K562 (cell line): ENCODE results near the gene BLVRA. TPM values are rescaled to one million over a fixed set of nuclear protein-coding genes. Genes with fewer than 3 reads are reported as not detected.

Experiments used
- ARID4B ChIP-seq: sonication (generic); formaldehyde crosslinking; IDR thresholded peaks from 2 replicates; pipeline ENCODE4 v1.8.0; 2022; ENCODE audit warnings: mild to moderate bottlenecking, missing genetic modification reagents
- CREB5 ChIP-seq: fragments of 250-450 bp; sonication (Bioruptor Pico); IDR thresholded peaks from 2 replicates; pipeline ENCODE4 v1.5.0; 2020; ENCODE audit warnings: mild to moderate bottlenecking
- CTBP1 ChIP-seq: fragments of 450-650 bp; IDR thresholded peaks from 2 replicates; pipeline ENCODE4 v1.6.1; 2016; ENCODE audit warnings: borderline replicate concordance
- EGR1 ChIP-seq: fragments of 450-650 bp; conservative IDR thresholded peaks from 2 replicates; pipeline ENCODE4 v1.6.1; 2017; ENCODE audit warnings: mild to moderate bottlenecking
- ETV1 ChIP-seq: fragments of 450-650 bp; conservative IDR thresholded peaks from 2 replicates; pipeline ENCODE4 v1.6.1; 2016; ENCODE audit warnings: missing genetic modification characterization, control low read depth, low read depth, missing compliant biosample characterization
- HMG20A ChIP-seq: fragments of 450-650 bp; formaldehyde crosslinking; conservative IDR thresholded peaks from 2 replicates; pipeline ENCODE4 v1.4.0; 2020; ENCODE audit warnings: mild to moderate bottlenecking, mixed read lengths
- MAZ ChIP-seq, 2 experiments: fragments of 450-650 bp in 1 of 2; sonication (generic) in 1 of 2; formaldehyde crosslinking; IDR thresholded peaks in 1 of 2; conservative IDR thresholded peaks in 1 of 2; 2 replicates each; pipeline versions ENCODE4 v1.4.0 to v1.5.0; 2020; ENCODE audit warnings: mild to moderate bottlenecking in 1 of 2, missing genetic modification reagents in 1 of 2
- MYC ChIP-seq, 2 experiments: fragments of 250-450 bp in 1 of 2; sonication (Bioruptor Pico) in 1 of 2; IDR thresholded peaks; 2 replicates each; pipeline versions ENCODE4 v1.5.1 to v1.6.1; 2012 to 2021; ENCODE audit warnings: low read depth in 2 of 2, borderline replicate concordance in 1 of 2, improper control_type of control experiment in 1 of 2, low read length in 1 of 2, mild to moderate bottlenecking in 1 of 2, moderate library complexity in 1 of 2
- POLR2A ChIP-seq: fragments of 450-650 bp; conservative IDR thresholded peaks from 2 replicates; pipeline ENCODE4 v1.6.1; 2016
- POLR2G ChIP-seq: fragments of 200-400 bp; formaldehyde crosslinking; IDR thresholded peaks from 2 replicates; pipeline ENCODE4 v1.6.1; 2017; ENCODE audit warnings: low read depth, mild to moderate bottlenecking, antibody characterized with exemption, low read length, moderate library complexity
- RBM25 ChIP-seq: fragments of 200-400 bp; formaldehyde crosslinking; IDR thresholded peaks from 2 replicates; pipeline ENCODE4 v1.6.1; 2018; ENCODE audit warnings: low read length, low read depth, moderate library complexity; ENCODE audit not compliant: severe bottlenecking
- SP1 ChIP-seq: sonication (generic); formaldehyde crosslinking; IDR thresholded peaks from 2 replicates; pipeline ENCODE4 v1.8.1; 2022; ENCODE audit warnings: mild to moderate bottlenecking, missing genetic modification reagents
- SRSF3 ChIP-seq: fragments of 200-400 bp; formaldehyde crosslinking; IDR thresholded peaks from 2 replicates; pipeline ENCODE4 v1.6.1; 2016; ENCODE audit warnings: mild to moderate bottlenecking, low read length, moderate library complexity; ENCODE audit not compliant: insufficient read depth
- TBL1XR1 ChIP-seq, 2 experiments: IDR thresholded peaks; 2 replicates each; pipeline ENCODE4 v1.6.1; 2012; ENCODE audit warnings: improper control_type of control experiment in 2 of 2, low read length in 2 of 2, mild to moderate bottlenecking in 1 of 2
- TFAP4 ChIP-seq: sonication (generic); formaldehyde crosslinking; IDR thresholded peaks from 2 replicates; pipeline ENCODE4 v1.8.0; 2022; ENCODE audit warnings: missing genetic modification reagents, mild to moderate bottlenecking, moderate library complexity, borderline replicate concordance
- ZNF740 ChIP-seq, 3 experiments: fragments of 200-800 bp in 1 of 3; sonication (Bioruptor generic) in 1 of 3; sonication (generic) in 1 of 3; formaldehyde crosslinking in 1 of 3; IDR thresholded peaks; 2 replicates each; pipeline versions ENCODE4 v1.6.1 to v1.8.0; 2016 to 2022; ENCODE audit warnings: mild to moderate bottlenecking in 2 of 3, missing compliant biosample characterization in 2 of 3, missing genetic modification characterization in 2 of 3, missing genetic modification reagents in 1 of 3
- polyA plus RNA-seq, 8 experiments: library from polyadenylated mRNA; depleted of rRNA in 4 of 8; stranded (reverse) in 5 of 8; unstranded in 3 of 8; fragments of >200 nt; fragmentation: Nextera tagmentation in 2 of 8; fragmentation: Illumina TruSeq in 1 of 8; extraction: Ambion mirVana in 2 of 8; extraction: Trizol in 1 of 8; gene quantifications; 2 replicates each; pipeline versions ENCODE4 v1.2.1 to v1.2.3, GENCODE V29; 2011 to 2014; ENCODE audit warnings: inconsistent platforms in 1 of 8, missing spikeins in 1 of 8
- total RNA-seq, 7 experiments: library from RNA; depleted of rRNA in 6 of 7; stranded (reverse); fragments of >200 nt in 6 of 7; fragmentation: Illumina TruSeq in 2 of 7; extraction: Trizol in 2 of 7; gene quantifications; 2 replicates each; pipeline versions ENCODE4 v1.2.1 to v1.2.3, GENCODE V29; 2011 to 2021; ENCODE audit warnings: low replicate concordance in 1 of 7

BLVRA gene
- total and polyA plus RNA-seq, 9 of the 15 experiments (the other 6 are each of a cell fraction or from before 2014, with no cell fraction given) = 48.5 to 147 (median 61.5) TPM

- peak; percentile 8; the same call in 1 of the 2 replicates for TF ChIP-seq TFAP4 (CRISPR knock-in tag)
- no peak for TF ChIP-seq HMG20A (CRISPR knock-in tag)
- TF ChIP-seq ZNF740 (CRISPR knock-in tag; IDR thresholded peaks at IDR 0.05) = peak; percentile 94
- peak in 1 of 2 experiments; percentile 80; a peak in 2 of 4 replicates for TF ChIP-seq ZNF740 (tag; IDR thresholded peaks at IDR 0.05)
- TF ChIP-seq TBL1XR1 (IDR thresholded peaks at IDR 0.05; ENCODE audit: low read length in 2 of 2) = 0 out of 4 replicates have a peak, but pooled peaks of 1 of the 2 experiments have one; percentile 20
- TF ChIP-seq SP1 (CRISPR knock-in tag) = peak; percentile 67
- TF ChIP-seq MAZ (CRISPR knock-in tag; conservative IDR thresholded peaks at IDR 0.05 in 1 of 2, IDR thresholded peaks at IDR 0.05 in 1 of 2) = peak; percentile 65 to 70
- 0 out of 2 replicates have a peak, but pooled peaks have one; percentile 7 for TF ChIP-seq CTBP1
- no peak for TF ChIP-seq SRSF3
- peak; percentile 79 for TF ChIP-seq MYC (IDR thresholded peaks at IDR 0.05; ENCODE audit: low read depth, low read length)
- peak; percentile 77; the same call in 1 of the 2 replicates for TF ChIP-seq MYC (CRISPR knock-in tag; IDR thresholded peaks at IDR 0.05; ENCODE audit: borderline replicate concordance, low read depth)
- no peak for TF ChIP-seq CREB5 (CRISPR knock-in tag)
- peak; percentile 71; the same call in 1 of the 2 replicates for TF ChIP-seq ETV1 (tag)
- peak; percentile 16; the same call in 1 of the 2 replicates for TF ChIP-seq EGR1
- peak; percentile 65 for TF ChIP-seq POLR2A
- peak; percentile 80 for TF ChIP-seq POLR2G
- peak; percentile 43 for TF ChIP-seq RBM25
- TF ChIP-seq ARID4B (CRISPR knock-in tag) = 0 out of 2 replicates have a peak, but pooled peaks have one; percentile 9
Measured at GRCh38 chr7:43758029-43758821, at the start of gene BLVRA (continued).
